Neural progenitor cell (in vitro differentiated cells): Measurements from ENCODE around the gene WBP4. TPM values are rescaled to one million over a fixed set of nuclear protein-coding genes. Genes with fewer than 3 reads are reported as not detected.

Experiments used
- DNase-seq: peaks from one replicate; pipeline ENCODE4 v3.0.0-alpha.2; 2016; ENCODE audit warnings: low spot score
- H2AFZ ChIP-seq: fragments of 200-600 bp; sonication (generic); replicated peaks from 2 replicates; pipeline ENCODE4 v1.6.1; 2016; ENCODE audit warnings: antibody characterized with exemption
- H3F3A ChIP-seq: fragments of 200-600 bp; sonication (generic); 2 replicates; pipeline ENCODE4 v1.6.1; 2016; ENCODE audit warnings: antibody characterized with exemption, low read depth
- H3K27ac ChIP-seq: fragments of 200-600 bp; sonication (generic); 2 replicates; pipeline ENCODE4 v1.5.1; 2016; ENCODE audit warnings: mild to moderate bottlenecking
- H3K27me3 ChIP-seq: fragments of 200-600 bp; sonication (generic); 2 replicates; pipeline ENCODE4 v1.6.1; 2016; ENCODE audit warnings: mild to moderate bottlenecking, moderate library complexity
- H3K36me3 ChIP-seq: fragments of 200-600 bp; sonication (generic); 2 replicates; pipeline ENCODE4 v1.5.1; 2016
- H3K4me1 ChIP-seq: fragments of 200-600 bp; sonication (generic); 2 replicates; pipeline ENCODE4 v1.6.1; 2016; ENCODE audit warnings: mixed run types
- H3K4me2 ChIP-seq: fragments of 200-600 bp; sonication (generic); 2 replicates; pipeline ENCODE4 v1.6.1; 2016
- H3K4me3 ChIP-seq: fragments of 200-600 bp; sonication (generic); 2 replicates; pipeline ENCODE4 v1.5.1; 2016
- H3K79me2 ChIP-seq: fragments of 200-600 bp; sonication (generic); 2 replicates; pipeline ENCODE4 v1.6.1; 2016; ENCODE audit warnings: low read depth
- H3K9ac ChIP-seq: fragments of 200-600 bp; sonication (generic); 2 replicates; pipeline ENCODE4 v1.6.1; 2016
- H3K9me3 ChIP-seq: fragments of 200-600 bp; sonication (generic); 2 replicates; pipeline ENCODE4 v1.5.1; 2016; ENCODE audit warnings: low read depth
- H4K20me1 ChIP-seq: fragments of 200-600 bp; sonication (generic); 2 replicates; pipeline ENCODE4 v1.6.1; 2016; ENCODE audit warnings: low read depth
- H3K27ac Mint-ChIP-seq: 3 replicates; pipeline ENCODE4 v1.8.0; 2021; ENCODE audit warnings: mixed read lengths
- H3K27me3 Mint-ChIP-seq: 2 replicates; pipeline ENCODE4 v1.8.0; 2022; ENCODE audit warnings: low read depth, mild to moderate bottlenecking, inconsistent platforms, moderate library complexity, mixed read lengths; ENCODE audit not compliant: insufficient read depth
- H3K36me3 Mint-ChIP-seq: 3 replicates; pipeline ENCODE4 v1.8.0; 2021; ENCODE audit warnings: mixed read lengths
- H3K4me1 Mint-ChIP-seq: 3 replicates; pipeline ENCODE4 v1.8.0; 2021; ENCODE audit warnings: mixed read lengths
- H3K4me3 Mint-ChIP-seq: 3 replicates; pipeline ENCODE4 v1.8.0; 2021; ENCODE audit warnings: mild to moderate bottlenecking, moderate library complexity, mixed read lengths
- H3K9me3 Mint-ChIP-seq: 3 replicates; pipeline ENCODE4 v1.8.0; 2020; ENCODE audit warnings: mixed read lengths
- CTCF ChIP-seq: fragments of 200-600 bp; sonication (generic); IDR thresholded peaks from 2 replicates; pipeline ENCODE4 v1.5.1; 2017; ENCODE audit warnings: antibody characterized with exemption, mild to moderate bottlenecking
- EZH2 ChIP-seq: fragments of 200-600 bp; sonication (generic); IDR thresholded peaks from 2 replicates; pipeline ENCODE4 v1.6.1; 2017; ENCODE audit warnings: antibody characterized with exemption, mild to moderate bottlenecking, moderate library complexity
- EZH2phosphoT487 ChIP-seq: fragments of 200-600 bp; sonication (generic); IDR thresholded peaks from 2 replicates; pipeline ENCODE4 v1.6.1; 2017; ENCODE audit warnings: antibody characterized with exemption
- total RNA-seq: library from RNA; depleted of rRNA; stranded (reverse); fragments of >200 nt; gene quantifications from 2 replicates; pipeline ENCODE4 v1.2.3, GENCODE V29; 2015; ENCODE audit warnings: low replicate concordance

WBP4 gene
- 9.0 and 12.9 TPM in 2 replicates for total RNA-seq

- Histone ChIP-seq H3K4me3 (peak within 1 kb of the TSS; percentile 70), H3K4me1 (peaks cover 14% of the 10 kb centered on the region), H3K36me3 (peaks cover 10% of the 10 kb centered on the region), H3K27me3 (no peaks in the 10 kb centered on the region), H3K27ac (peak within 1 kb of the TSS; percentile 87), H3K9me3 (no peaks in the 10 kb centered on the region), H2AFZ (peak within 1 kb of the TSS; percentile 90), H3K4me2 (peak within 1 kb of the TSS; percentile 89), H3K9ac (peak within 1 kb of the TSS; percentile 61), H3F3A (peaks cover 30% of the 10 kb centered on the region), H4K20me1 (no peaks in the 10 kb centered on the region), H3K79me2 (peaks cover 51% of the 10 kb centered on the region)
- TF ChIP-seq EZH2 (no peak), CTCF (no peak), EZH2phosphoT487 (no peak)
- Mint-ChIP-seq H3K4me3 (peak within 1 kb of the TSS; percentile 99), H3K36me3 (peaks cover 7% of the 10 kb centered on the region), H3K27me3 (peaks cover 18% of the 10 kb centered on the region), H3K4me1 (peaks cover 39% of the 10 kb centered on the region), H3K9me3 (peaks cover 11% of the 10 kb centered on the region), H3K27ac (peak within 1 kb of the TSS; percentile 99)
- DNase-seq, result peak; percentile 97
These were observed at the start of gene WBP4 for GRCh38 chr13:41061075-41061913. WBP4 (plus strand) TSS chr13:41061509; CDS start chr13:41061674, 165 bp downstream.

- Histone ChIP-seq H3K4me3 (no peak overlapping the region), H2AFZ (no peak overlapping the region), H3K36me3 (no peaks in the 10 kb centered on the region), H3K4me1 (peaks cover 20% of the 10 kb centered on the region), H3K9ac (no peak overlapping the region), H3F3A (no peaks in the 10 kb centered on the region), H3K9me3 (no peaks in the 10 kb centered on the region), H3K4me2 (no peak overlapping the region), H3K27me3 (no peaks in the 10 kb centered on the region), H4K20me1 (no peaks in the 10 kb centered on the region), H3K79me2 (no peaks in the 10 kb centered on the region), H3K27ac (no peak overlapping the region)
- Mint-ChIP-seq H3K4me1 (peaks cover 4% of the 10 kb centered on the region), H3K36me3 (peaks cover 1% of the 10 kb centered on the region), H3K9me3 (no peaks in the 10 kb centered on the region), H3K27me3 (no peaks in the 10 kb centered on the region), H3K27ac (no peak overlapping the region), H3K4me3 (no peak overlapping the region)
- no peak for TF ChIP-seq CTCF
- no peak for TF ChIP-seq EZH2
- no peak for TF ChIP-seq EZH2phosphoT487
- no peak for DNase-seq
These were observed 48.8 kb upstream of the WBP4 start for GRCh38 chr13:41012536-41012935.

- Histone ChIP-seq H3K4me3 (no peak overlapping the region), H3K9me3 (no peaks in the 10 kb centered on the region), H3F3A (no peaks in the 10 kb centered on the region), H3K4me1 (peaks cover 17% of the 10 kb centered on the region), H3K4me2 (no peak overlapping the region), H3K79me2 (no peaks in the 10 kb centered on the region), H3K9ac (no peak overlapping the region), H3K27ac (no peak overlapping the region), H2AFZ (no peak overlapping the region), H4K20me1 (no peaks in the 10 kb centered on the region), H3K27me3 (no peaks in the 10 kb centered on the region), H3K36me3 (no peaks in the 10 kb centered on the region)
- no peak for DNase-seq
- Mint-ChIP-seq H3K27me3 (no peaks in the 10 kb centered on the region), H3K9me3 (no peaks in the 10 kb centered on the region), H3K36me3 (peaks cover 1% of the 10 kb centered on the region), H3K27ac (no peak overlapping the region), H3K4me3 (no peak overlapping the region), H3K4me1 (no peaks in the 10 kb centered on the region)
- TF ChIP-seq EZH2, result no peak
- no peak for TF ChIP-seq CTCF
- no peak for TF ChIP-seq EZH2phosphoT487
These were observed 47.5 kb upstream of the WBP4 start for GRCh38 chr13:41013835-41014234.
